H1 (cell line): Measurements from ENCODE around the gene GPR162. TPM values are rescaled to one million over a fixed set of nuclear protein-coding genes. Genes with fewer than 3 reads are reported as not detected.

ENCODE experiments used
- CTCF ChIA-PET: fragments of 300-600 bp; sonication (Branson Sonifier 250); formaldehyde crosslinking; loops from one replicate; lab custom pipeline; 2021; ENCODE audit not compliant: partially characterized antibody; lab: Charles Lee
- POLR2A ChIA-PET: fragments of 300-600 bp; sonication (Branson Sonifier 250); formaldehyde crosslinking; loops from one replicate; lab custom pipeline; 2021; ENCODE audit warnings: inconsistent platforms; ENCODE audit not compliant: partially characterized antibody; lab: Charles Lee
- DNase-seq, 2 experiments: peaks; one replicate each; pipeline versions ENCODE4 v3.0.0 to v3.0.0-alpha.2; 2010 to 2022; ENCODE audit warnings: low spot score in 2 of 2, low read depth in 1 of 2, mixed read lengths in 1 of 2
- FAIRE-seq: peaks from 2 replicates; lab custom pipeline; 2011; peaks lifted over from hg19 to GRCh38; lab: Jason Lieb, UNC
- H2AFZ ChIP-seq: 2 replicates; pipeline ENCODE4 v1.8.1; 2012; ENCODE audit warnings: low read length, inconsistent platforms
- H2AK5ac ChIP-seq: 2 replicates; pipeline ENCODE4 v1.6.1; 2013; ENCODE audit warnings: low read depth, low read length
- H2BK120ac ChIP-seq: replicated peaks from 2 replicates; pipeline ENCODE3; 2013; ENCODE audit warnings: low read depth, low read length, inconsistent platforms
- H2BK12ac ChIP-seq: 2 replicates; pipeline ENCODE4 v1.6.1; 2013; ENCODE audit warnings: low read depth, low read length
- H2BK15ac ChIP-seq: 2 replicates; pipeline ENCODE4 v1.6.1; 2013; ENCODE audit warnings: low read length
- H2BK20ac ChIP-seq: 2 replicates; pipeline ENCODE4 v1.6.1; 2013; ENCODE audit warnings: low read length
- H2BK5ac ChIP-seq: 2 replicates; pipeline ENCODE4 v1.6.1; 2013; ENCODE audit warnings: low read depth, low read length
- H3K14ac ChIP-seq: 2 replicates; pipeline ENCODE4 v1.6.1; 2013; ENCODE audit warnings: inconsistent platforms; ENCODE audit not compliant: insufficient read length
- H3K18ac ChIP-seq: 2 replicates; pipeline ENCODE4 v1.6.1; 2013; ENCODE audit warnings: low read length; ENCODE audit errors: extremely low read depth
- H3K23ac ChIP-seq: 2 replicates; pipeline ENCODE4 v1.6.1; 2013; ENCODE audit warnings: inconsistent platforms; ENCODE audit not compliant: insufficient read length
- H3K23me2 ChIP-seq: 2 replicates; pipeline ENCODE4 v1.6.1; 2013; ENCODE audit warnings: low read depth, low read length
- H3K27ac ChIP-seq: 2 replicates; pipeline ENCODE4 v1.6.1; 2011; ENCODE audit warnings: low read depth, low read length, inconsistent platforms
- H3K27me3 ChIP-seq, 4 experiments: replicated peaks in 1 of 4; 1 replicate in 1 of 4; 2 replicates in 3 of 4; pipeline versions ENCODE4 v1.6.1 to v1.8.1; 2011 to 2013; ENCODE audit warnings: low read length in 3 of 4, mild to moderate bottlenecking in 3 of 4, inconsistent platforms in 2 of 4, mixed read lengths in 2 of 4, moderate library complexity in 1 of 4; ENCODE audit not compliant: control insufficient read depth in 3 of 4, insufficient read depth in 3 of 4; ENCODE audit errors: extremely low read depth in 1 of 4
- H3K36me3 ChIP-seq, 4 experiments: 2 replicates each; pipeline versions ENCODE4 v1.6.1 to v1.8.1; 2011 to 2013; ENCODE audit warnings: mild to moderate bottlenecking in 4 of 4, low read length in 3 of 4, moderate library complexity in 2 of 4, control low read depth in 1 of 4, inconsistent platforms in 1 of 4; ENCODE audit not compliant: insufficient read depth in 4 of 4, control insufficient read depth in 2 of 4
- H3K4ac ChIP-seq: replicated peaks from 2 replicates; pipeline ENCODE3; 2013; ENCODE audit warnings: low read length, low read depth, mixed read lengths, inconsistent platforms; ENCODE audit not compliant: insufficient read length
- H3K4me1 ChIP-seq, 4 experiments: replicated peaks in 1 of 4; 1 replicate in 1 of 4; 2 replicates in 3 of 4; pipeline versions ENCODE4 v1.6.1 to v1.8.1; 2011 to 2013; ENCODE audit warnings: low read length in 3 of 4, inconsistent platforms in 2 of 4, mixed read lengths in 1 of 4; ENCODE audit not compliant: insufficient read depth in 4 of 4, control insufficient read depth in 3 of 4
- H3K4me2 ChIP-seq, 2 experiments: 2 replicates each; pipeline versions ENCODE4 v1.6.1 to v1.8.1; 2011 to 2013; ENCODE audit warnings: low read depth in 2 of 2, low read length in 2 of 2, control low read depth in 1 of 2, inconsistent platforms in 1 of 2, mild to moderate bottlenecking in 1 of 2; ENCODE audit not compliant: insufficient read depth in 1 of 2
- H3K4me3 ChIP-seq, 4 experiments: fragments of 200-600, 300-600 bp in 1 of 4; sonication (generic), shearing (Covaris generic), sonication (Bioruptor Twin) in 1 of 4; 2 replicates each; pipeline versions ENCODE4 v1.5.1 to v1.8.1; 2011 to 2016; ENCODE audit warnings: low read length in 4 of 4, low read depth in 3 of 4, control low read depth in 2 of 4, inconsistent platforms in 2 of 4, mild to moderate bottlenecking in 2 of 4, mixed read lengths in 1 of 4, moderate library complexity in 1 of 4; ENCODE audit not compliant: insufficient read depth in 2 of 4; ENCODE audit errors: extremely low read depth in 1 of 4
- H3K56ac ChIP-seq: replicated peaks from 2 replicates; pipeline ENCODE3; 2013; ENCODE audit warnings: low read depth, mild to moderate bottlenecking, mixed read lengths, low read length, inconsistent platforms; ENCODE audit not compliant: insufficient read length
- H3K79me1 ChIP-seq: 2 replicates; pipeline ENCODE4 v1.6.1; 2013; ENCODE audit warnings: low read depth, low read length, control low read depth
- H3K79me2 ChIP-seq, 2 experiments: 2 replicates each; pipeline versions ENCODE4 v1.6.1 to v1.8.1; 2012 to 2013; ENCODE audit warnings: low read length in 2 of 2, mild to moderate bottlenecking in 2 of 2, inconsistent platforms in 1 of 2; ENCODE audit not compliant: insufficient read depth in 2 of 2, control insufficient read depth in 1 of 2
- H3K9ac ChIP-seq, 4 experiments: replicated peaks in 1 of 4; 1 replicate in 1 of 4; 2 replicates in 3 of 4; pipeline versions ENCODE4 v1.6.1 to v1.8.1; 2011 to 2013; ENCODE audit warnings: low read depth in 3 of 4, low read length in 3 of 4, control low read depth in 2 of 4, mild to moderate bottlenecking in 2 of 4, moderate library complexity in 2 of 4, inconsistent platforms in 1 of 4; ENCODE audit errors: extremely low read depth in 1 of 4
- H3K9me3 ChIP-seq, 2 experiments: 2 replicates each; pipeline versions ENCODE4 v1.6.1 to v1.8.1; 2012 to 2013; ENCODE audit warnings: mild to moderate bottlenecking in 2 of 2, moderate library complexity in 2 of 2, control low read depth in 1 of 2, inconsistent platforms in 1 of 2, low read depth in 1 of 2, low read length in 1 of 2, mixed read lengths in 1 of 2; ENCODE audit not compliant: insufficient read depth in 2 of 2
- H4K20me1 ChIP-seq, 2 experiments: replicated peaks in 1 of 2; 2 replicates each; pipeline versions ENCODE3 to v1.8.1; 2011 to 2013; ENCODE audit warnings: inconsistent platforms in 2 of 2, low read length in 2 of 2, mild to moderate bottlenecking in 1 of 2; ENCODE audit not compliant: insufficient read depth in 2 of 2, control insufficient read depth in 1 of 2
- H4K5ac ChIP-seq: 2 replicates; pipeline ENCODE4 v1.6.1; 2013; ENCODE audit warnings: low read length, low read depth, mixed read lengths, inconsistent platforms; ENCODE audit not compliant: insufficient read length
- H4K8ac ChIP-seq: 2 replicates; pipeline ENCODE4 v1.8.0; 2013; ENCODE audit warnings: mild to moderate bottlenecking, moderate library complexity, low read length, inconsistent platforms; ENCODE audit not compliant: insufficient read depth; ENCODE audit errors: extremely low read depth
- H4K91ac ChIP-seq: replicated peaks from 2 replicates; pipeline ENCODE3; 2013; ENCODE audit warnings: low read length, mixed read lengths, inconsistent platforms; ENCODE audit not compliant: insufficient read length
- CHD1 ChIP-seq: IDR thresholded peaks from 2 replicates; pipeline ENCODE4 v1.6.1; 2012; ENCODE audit warnings: low read depth, low read length, improper control_type of control experiment
- CTBP2 ChIP-seq: IDR thresholded peaks from 2 replicates; pipeline ENCODE4 v1.7.0; 2011; ENCODE audit warnings: borderline replicate concordance, mild to moderate bottlenecking, moderate library complexity, mixed read lengths, low read length; ENCODE audit not compliant: insufficient read depth, insufficient read length
- EGR1 ChIP-seq: IDR thresholded peaks from 2 replicates; pipeline ENCODE4 v1.6.1; 2011; ENCODE audit warnings: low read depth, low read length, borderline replicate concordance
- HDAC6 ChIP-seq: IDR thresholded peaks from one replicate; pipeline ENCODE4 v1.7.1; 2012; ENCODE audit warnings: low read depth, mild to moderate bottlenecking, inconsistent platforms, low read length, moderate library complexity
- JUND ChIP-seq: IDR thresholded peaks from 2 replicates; pipeline ENCODE4 v1.6.1; 2011; ENCODE audit warnings: mild to moderate bottlenecking, improper control_type of control experiment, low read length
- KDM1A ChIP-seq: fragments of 200-600, 300-600 bp; sonication (generic); IDR thresholded peaks from 2 replicates; pipeline ENCODE4 v1.7.1; 2016; ENCODE audit warnings: mild to moderate bottlenecking, low read length, borderline replicate concordance
- NANOG ChIP-seq: IDR thresholded peaks from 2 replicates; pipeline ENCODE4 v1.6.1; 2011; ENCODE audit warnings: low read length, low read depth, mild to moderate bottlenecking, inconsistent platforms; ENCODE audit not compliant: insufficient read depth, poor library complexity, severe bottlenecking
- RNF2 ChIP-seq: fragments of 200-900, 300-1000 bp; sonication (generic); IDR thresholded peaks from 2 replicates; pipeline ENCODE4 v1.7.1; 2016; ENCODE audit warnings: borderline replicate concordance, low read depth, mild to moderate bottlenecking, antibody characterized with exemption, low read length; ENCODE audit not compliant: poor library complexity, severe bottlenecking; ENCODE audit errors: missing control alignments
- SIRT6 ChIP-seq: IDR thresholded peaks from one replicate; pipeline ENCODE4 v1.7.1; 2012; ENCODE audit warnings: low read length, inconsistent platforms
- SP2 ChIP-seq: IDR thresholded peaks from 2 replicates; pipeline ENCODE4 v1.6.1; 2012; ENCODE audit warnings: mild to moderate bottlenecking, low read length, inconsistent platforms
- TBP ChIP-seq: IDR thresholded peaks from 2 replicates; pipeline ENCODE4 v1.6.1; 2011; ENCODE audit warnings: low read depth, low read length, improper control_type of control experiment
- WGBS, 2 experiments: shearing (Covaris generic) in 1 of 2; methylation state at CpG; one replicate each; pipeline versions ENCODE4 v1.1.6 to v1.1.7; 2013 to 2015; ENCODE audit warnings: low lambda C conversion rate in 2 of 2, mixed read lengths in 2 of 2, inconsistent platforms in 1 of 2, low coverage in 1 of 2, missing lambda C conversion rate in 1 of 2; ENCODE audit not compliant: insufficient replicate concordance in 2 of 2, insufficient coverage in 1 of 2, insufficient read length in 1 of 2; ENCODE audit errors: extremely low coverage in 1 of 2, missing lambda C conversion rate in 1 of 2; 5-methylcytosine and 5-hydroxymethylcytosine counted together
- polyA plus RNA-seq, 7 experiments: library from polyadenylated mRNA; depleted of rRNA in 3 of 7; stranded (reverse) in 5 of 7; unstranded in 2 of 7; fragments of >200 nt in 5 of 7; fragments of 200-250 nt in 2 of 7; gene quantifications; 1 replicate in 5 of 7; 2 replicates in 1 of 7; 4 replicates in 1 of 7; pipeline versions ENCODE4 v1.2.1 to v1.2.3, GENCODE V29; 2011 to 2013; ENCODE audit warnings: missing spikeins in 2 of 7, mixed read lengths in 2 of 7
- total RNA-seq: library from RNA; stranded (reverse); fragmentation: NEBNext Ultra II Directional; extraction: Animal tissue kit (Norgen Biotek cat#: 25700); gene quantifications from 2 replicates; pipeline ENCODE4 v1.2.1, GENCODE V29; 2021

The GPR162 gene
- total and polyA plus RNA-seq, 2 of the 8 experiments (the other 6 are each of a cell fraction or from before 2014, with no cell fraction given): 7.3 to 8.8 TPM

GRCh38 chr12:6782119-6782518, 39.5 kb upstream of the GPR162 start:
- Histone ChIP-seq H4K91ac (no peak overlapping the region), H2BK5ac (no peak overlapping the region), H3K27me3 (peaks cover 0 to 10% (median 5%) of the 10 kb centered on the region in 4 experiments; a peak in 3 of 7 replicates), H3K4me1 (peaks cover 9 to 22% (median 14%) of the 10 kb centered on the region in 4 experiments), H3K18ac (no peak overlapping the region), H3K23me2 (peaks cover 10% of the 10 kb centered on the region), H4K8ac (no peak overlapping the region; the same call in 1 of the 2 replicates), H2AK5ac (no peak overlapping the region), H2AFZ (no peak overlapping the region), H3K36me3 (no peaks in the 10 kb centered on the region), H4K20me1 (no peaks in the 10 kb centered on the region), H4K5ac (no peak overlapping the region), H2BK15ac (no peak overlapping the region), H3K9ac (no peak overlapping the region), H3K9me3 (no peaks in the 10 kb centered on the region), H3K27ac (no peak overlapping the region), H3K4me3 (no peak overlapping the region), H3K14ac (no peak overlapping the region), H2BK120ac (no peak overlapping the region), H3K79me1 (no peaks in the 10 kb centered on the region), H3K23ac (no peak overlapping the region), H3K4ac (no peak overlapping the region), H3K56ac (no peak overlapping the region), H3K79me2 (no peaks in the 10 kb centered on the region), H2BK12ac (no peak overlapping the region), H2BK20ac (no peak overlapping the region), H3K4me2 (no peak overlapping the region)
- no peak for FAIRE-seq
- no peak for DNase-seq
- no peak for TF ChIP-seq HDAC6
- no peak for TF ChIP-seq KDM1A
- no peak for TF ChIP-seq CHD1
- no peak for TF ChIP-seq CTBP2
- no peak for TF ChIP-seq RNF2
- no peak for TF ChIP-seq SIRT6
- TF ChIP-seq NANOG: no peak
- no peak for TF ChIP-seq EGR1
- no peak for TF ChIP-seq JUND
- no peak for TF ChIP-seq SP2
- no peak for TF ChIP-seq TBP
- POLR2A ChIA-PET: interaction anchor here (1.0 to 10.4 kb wide), 7 partner anchors 11 to 85 kb away, joined by 3 to 97 read pairs (median 4); partner anchors contain the start of genes PTMS and TPI1
- WGBS, 2 experiments: 88% methylated on average over 6 of the region's 6 CpGs; no CpG with 5 or more reads in 1 of the 2 experiments
- CTCF ChIA-PET: interaction anchor here (0.9 to 29.6 kb wide), 7 partner anchors 11 to 161 kb away, joined by 3 to 532 read pairs (median 32); partner anchors contain the start of genes GNB3, GPR162, LAG3 and MLF2
